GM10248 (cell line): ENCODE measurements around the gene REEP6.

Experiments used
- CTCF ChIA-PET: fragments of 300-600 bp; sonication (Branson Sonifier 250); formaldehyde crosslinking; extraction: SDS; loops from one replicate; lab custom pipeline; 2021; ENCODE audit warnings: antibody characterized with exemption; lab: Yijun Ruan, JAX
- POLR2A ChIA-PET: fragments of 350-650 bp; sonication (Branson Sonifier 250); formaldehyde crosslinking; extraction: SDS; loops from one replicate; lab custom pipeline; 2020; ENCODE audit warnings: antibody characterized with exemption; lab: Yijun Ruan, JAX
- DNase-seq: peaks from one replicate; pipeline ENCODE4 v3.0.0; 2012; ENCODE audit errors: extremely low spot score
- CTCF ChIP-seq: IDR thresholded peaks from 2 replicates; pipeline ENCODE4 v1.5.1; 2012; ENCODE audit warnings: mild to moderate bottlenecking, low read depth; ENCODE audit errors: extremely low read depth, missing control alignments, control extremely low read depth

The REEP6 gene

GRCh38 chr19:1457031-1457739, 33.8 kb upstream of the REEP6 start:
- POLR2A ChIA-PET, result interaction anchor here (0.6 kb wide), 1 partner anchor 1928 kb away, joined by 3 read pairs; no protein-coding TSS in a partner anchor
- DNase-seq, result no peak
- TF ChIP-seq CTCF, result no peak
- CTCF ChIA-PET, result interaction anchor here (1.4 to 3.7 kb wide), 3 partner anchors 10 to 20 kb away, joined by 3 to 22 read pairs (median 3); no protein-coding TSS in a partner anchor

GRCh38 chr19:1457892-1458291, 33.1 kb upstream of the REEP6 start:
- no peak for DNase-seq
- ChIA-PET POLR2A (interaction anchor here (0.6 kb wide), 1 partner anchor 1927 kb away, joined by 3 read pairs; no protein-coding TSS in a partner anchor), CTCF (interaction anchor here (1.3 to 3.7 kb wide), 4 partner anchors 10 to 20 kb away, joined by 3 to 22 read pairs (median 3); no protein-coding TSS in a partner anchor)
- TF ChIP-seq CTCF, result no peak

- ChIA-PET CTCF (interaction anchor here (3.7 kb wide), 1 partner anchor 16 kb away, joined by 22 read pairs; no protein-coding TSS in a partner anchor), POLR2A (interaction anchor here (0.6 kb wide), 1 partner anchor 164 kb away, joined by 3 read pairs; no protein-coding TSS in a partner anchor)
- TF ChIP-seq CTCF, result no peak
- DNase-seq, result no peak
Measured at GRCh38 chr19:1459479-1459878, 31.5 kb upstream of the REEP6 start.

- no peak for TF ChIP-seq CTCF
- CTCF ChIA-PET, result no interaction called here
Measured at GRCh38 chr19:1460033-1460995, 30.7 kb upstream of the REEP6 start.

GRCh38 chr19:1461862-1462261, 29.1 kb upstream of the REEP6 start:
- ChIA-PET POLR2A (interaction anchor here (0.7 kb wide), 1 partner anchor 15 kb away, joined by 3 read pairs; no protein-coding TSS in a partner anchor), CTCF (no interaction called here)
- DNase-seq, result no peak
- no peak for TF ChIP-seq CTCF

More at GRCh38 chr19:1460033-1460995, 30.7 kb upstream of the REEP6 start:
- POLR2A ChIA-PET, result no interaction called here
- no peak for DNase-seq
